Ramos (cell line): Measurements from ENCODE around the gene GTPBP6.

Source experiments
- in situ Hi-C: fragments of 300-500 bp; cut with MboI; formaldehyde crosslinking; loops from one replicate; pipeline ENCODE4 v1.14.3; 2022; ENCODE audit warnings: low sequenced_read_pairs; ENCODE audit not compliant: unreplicated experiment

Gene GTPBP6, protein sequence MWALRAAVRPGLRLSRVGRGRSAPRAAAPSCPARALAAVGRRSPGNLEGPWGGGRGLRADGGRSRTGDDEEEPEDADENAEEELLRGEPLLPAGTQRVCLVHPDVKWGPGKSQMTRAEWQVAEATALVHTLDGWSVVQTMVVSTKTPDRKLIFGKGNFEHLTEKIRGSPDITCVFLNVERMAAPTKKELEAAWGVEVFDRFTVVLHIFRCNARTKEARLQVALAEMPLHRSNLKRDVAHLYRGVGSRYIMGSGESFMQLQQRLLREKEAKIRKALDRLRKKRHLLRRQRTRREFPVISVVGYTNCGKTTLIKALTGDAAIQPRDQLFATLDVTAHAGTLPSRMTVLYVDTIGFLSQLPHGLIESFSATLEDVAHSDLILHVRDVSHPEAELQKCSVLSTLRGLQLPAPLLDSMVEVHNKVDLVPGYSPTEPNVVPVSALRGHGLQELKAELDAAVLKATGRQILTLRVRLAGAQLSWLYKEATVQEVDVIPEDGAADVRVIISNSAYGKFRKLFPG

DNA sequence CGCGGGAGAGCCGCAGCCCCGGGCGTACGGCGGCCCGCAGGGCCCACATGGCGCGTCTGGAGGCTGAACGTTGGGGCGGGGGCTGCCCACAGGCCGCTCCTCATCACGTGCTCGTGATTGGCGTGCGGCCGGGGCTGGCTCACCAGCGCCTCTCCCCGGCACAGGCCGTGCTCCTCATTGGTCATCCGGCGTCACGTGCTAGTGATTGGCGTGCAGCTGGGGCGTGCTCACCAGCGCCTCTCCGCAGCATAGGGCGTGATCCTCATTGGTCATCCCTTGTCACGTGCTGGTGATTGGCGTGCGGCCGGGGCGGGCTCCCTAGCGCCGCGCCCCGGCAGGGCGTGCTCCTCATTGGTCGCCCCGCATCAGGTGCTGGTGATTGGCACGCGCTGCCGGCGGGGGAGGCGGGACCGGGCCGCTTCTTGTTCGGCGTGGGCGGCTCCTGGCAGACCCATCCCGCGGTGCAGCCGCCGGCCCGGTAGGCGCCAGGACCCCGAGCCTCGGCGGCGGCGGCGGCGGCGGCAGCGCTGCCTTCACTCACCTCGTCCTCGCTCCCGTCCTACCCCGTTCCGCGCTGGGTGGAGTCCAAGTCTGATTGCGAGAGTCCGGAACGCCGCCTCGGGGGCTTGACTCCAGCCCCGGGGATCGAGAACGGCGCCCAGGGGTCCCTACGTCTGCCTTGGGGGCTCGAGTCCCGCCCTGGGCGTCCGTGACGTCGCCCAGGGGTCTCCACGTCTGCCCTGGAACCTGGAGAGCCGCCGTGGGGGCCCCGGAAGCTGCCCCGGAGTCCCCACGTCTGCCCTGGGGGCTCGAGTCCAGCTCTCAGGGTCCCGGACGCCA is at the start of gene GTPBP6:
GTPBP6 (minus strand) TSS at position 58 of the 840 bp plus-strand sequence; CDS start at position 49, 9 bp downstream.
- in situ Hi-C loops = no loop called here

GRCh38 chrX:367866-368265 is 49.3 kb upstream of the GTPBP6 start:
- in situ Hi-C loops = no loop called here

DNA sequence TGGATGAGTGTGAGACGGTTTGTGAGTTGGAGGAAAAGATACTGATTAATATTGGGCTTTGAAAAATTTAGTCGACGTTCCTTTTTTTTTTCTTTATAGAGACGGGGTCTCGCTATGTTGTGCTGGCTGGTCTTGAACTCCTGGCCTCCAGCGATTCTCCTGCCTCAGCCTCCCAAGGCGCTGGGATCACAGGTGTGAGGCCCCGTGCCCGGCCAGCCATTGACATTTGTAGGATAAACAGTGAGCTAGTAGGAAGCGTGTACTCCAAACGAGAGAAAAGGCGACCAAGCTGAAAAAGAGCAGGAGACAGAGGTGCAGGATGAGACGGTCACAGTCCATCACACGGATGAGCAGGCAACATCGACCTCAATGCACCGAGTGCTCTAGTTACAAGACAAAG is 48.8 kb upstream of the GTPBP6 start:
- in situ Hi-C loops = no loop called here

- in situ Hi-C loops = no loop called here
Measured at GRCh38 chrX:363621-364375, 45.2 kb upstream of the GTPBP6 start.

DNA sequence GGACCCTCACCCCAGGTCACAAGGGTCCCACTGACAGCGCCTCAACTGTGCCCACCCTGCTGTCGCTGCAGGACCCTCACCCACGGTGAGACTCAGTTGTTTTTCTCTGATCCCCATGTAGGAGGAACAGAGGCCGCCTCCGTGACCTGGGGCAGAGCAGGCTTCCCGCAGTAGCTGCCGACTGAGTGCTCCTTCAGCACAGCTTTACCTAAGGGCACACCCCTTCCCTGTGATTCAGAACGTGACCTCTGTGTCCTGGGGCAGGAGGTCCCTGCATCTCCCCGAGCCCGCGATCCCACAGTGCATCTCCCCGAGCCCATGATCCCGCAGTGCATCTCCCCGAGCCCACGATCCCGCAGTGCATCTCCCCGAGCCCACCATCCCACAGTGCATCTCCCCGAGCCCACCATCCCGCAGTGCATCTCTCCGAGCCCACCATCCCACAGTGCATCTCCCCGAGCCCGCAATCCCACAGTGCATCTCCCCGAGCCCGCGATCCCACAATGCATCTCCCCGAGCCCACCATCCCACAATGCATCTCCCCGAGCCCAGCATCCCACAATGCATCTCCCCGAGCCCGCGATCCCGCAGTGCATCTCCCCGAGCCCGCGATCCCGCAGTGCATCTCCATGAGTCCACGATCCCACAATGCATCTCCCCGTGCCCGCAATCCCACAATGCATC is 44.5 kb upstream of the GTPBP6 start:
- in situ Hi-C loops = no loop called here

DNA sequence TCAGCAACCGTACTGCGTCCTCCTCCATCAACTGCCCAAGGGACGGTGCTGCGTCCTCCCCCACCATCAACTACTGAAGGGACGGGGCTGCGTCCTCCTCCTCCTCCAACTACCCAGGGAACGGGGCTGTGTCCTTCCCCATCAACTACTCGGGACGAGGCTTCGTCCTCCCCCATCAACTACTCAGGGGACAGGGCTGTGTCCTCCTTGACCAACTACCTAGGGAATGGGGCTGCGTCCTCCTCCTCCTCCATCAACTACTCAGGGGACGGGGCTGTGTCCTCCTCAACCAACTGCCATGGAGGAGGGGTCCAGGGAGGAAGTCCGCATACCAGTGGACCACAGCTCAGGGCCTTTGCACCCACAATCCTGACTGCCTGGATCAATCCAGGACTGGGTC is 43.8 kb upstream of the GTPBP6 start:
- in situ Hi-C loops = no loop called here

- in situ Hi-C loops = no loop called here
Measured at GRCh38 chrX:361231-362145, 42.9 kb upstream of the GTPBP6 start.

GRCh38 chrX:360496-361150 is 42.0 kb upstream of the GTPBP6 start:
- in situ Hi-C loops = no loop called here

DNA sequence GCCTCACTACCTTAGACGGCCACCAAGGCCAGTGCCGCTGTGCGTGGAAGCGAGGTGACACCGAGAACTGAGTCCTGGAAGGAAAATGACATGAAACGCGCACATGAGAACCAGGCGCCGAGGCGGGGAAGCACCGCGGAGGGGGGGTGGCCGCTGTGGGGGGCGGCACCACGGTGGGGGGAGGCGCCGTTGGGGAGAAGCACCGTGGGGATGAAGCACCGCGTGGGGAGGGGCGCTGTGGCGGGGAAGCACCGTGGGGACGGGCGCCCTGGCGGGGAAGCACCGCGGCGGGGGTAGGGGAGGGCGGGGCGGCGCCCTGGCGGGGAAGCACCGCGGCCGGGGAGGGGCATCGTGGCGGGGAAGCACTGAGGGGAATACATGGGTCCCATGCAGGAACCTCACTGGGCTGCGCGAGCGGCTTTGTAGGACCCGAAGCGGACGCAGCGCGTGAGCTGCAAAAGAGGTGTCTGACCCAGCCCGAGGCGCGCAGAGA is 40.1 kb upstream of the GTPBP6 start:
- in situ Hi-C loops = no loop called here

DNA sequence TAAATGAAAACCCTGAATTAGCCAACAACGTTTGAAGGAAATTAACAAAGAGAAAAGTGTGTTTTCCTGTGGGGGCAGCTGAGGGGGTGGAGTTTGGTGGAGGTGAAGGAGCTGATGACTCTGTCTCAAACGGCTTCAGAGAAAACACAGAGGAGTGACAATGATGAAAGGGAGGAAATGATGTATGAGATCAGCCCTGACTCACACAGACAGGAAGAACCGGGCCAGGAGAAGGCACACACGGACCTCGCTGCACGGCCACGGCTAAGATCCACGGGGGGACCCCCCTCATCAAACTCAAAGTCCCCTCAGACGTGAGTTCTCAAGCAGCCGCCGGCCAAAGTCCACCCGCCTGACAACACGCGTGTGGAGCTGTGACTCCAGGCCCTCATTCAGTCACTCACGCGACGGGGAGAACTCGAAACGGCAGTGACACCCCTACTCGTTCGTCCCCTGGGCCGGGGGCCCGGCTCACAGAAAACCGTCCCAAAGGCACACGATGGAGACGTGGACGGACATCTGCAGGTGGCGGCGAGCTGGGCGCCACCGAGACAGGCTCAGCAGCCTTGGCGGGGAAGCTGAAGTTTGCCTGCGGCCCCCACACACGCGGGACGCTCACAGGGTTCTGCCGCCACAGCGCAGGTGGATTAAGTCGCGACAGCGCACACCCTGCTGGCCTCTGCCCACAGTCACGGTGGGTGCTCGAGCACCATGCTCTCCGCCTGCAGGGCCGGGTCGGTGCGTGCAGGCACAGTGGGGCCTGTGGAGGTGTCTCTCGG is 39.3 kb upstream of the GTPBP6 start:
- in situ Hi-C loops = no loop called here

GRCh38 chrX:357035-357692 is 38.6 kb upstream of the GTPBP6 start:
- in situ Hi-C loops = no loop called here

- in situ Hi-C loops = no loop called here
Measured at GRCh38 chrX:356385-357034, 37.9 kb upstream of the GTPBP6 start.

DNA sequence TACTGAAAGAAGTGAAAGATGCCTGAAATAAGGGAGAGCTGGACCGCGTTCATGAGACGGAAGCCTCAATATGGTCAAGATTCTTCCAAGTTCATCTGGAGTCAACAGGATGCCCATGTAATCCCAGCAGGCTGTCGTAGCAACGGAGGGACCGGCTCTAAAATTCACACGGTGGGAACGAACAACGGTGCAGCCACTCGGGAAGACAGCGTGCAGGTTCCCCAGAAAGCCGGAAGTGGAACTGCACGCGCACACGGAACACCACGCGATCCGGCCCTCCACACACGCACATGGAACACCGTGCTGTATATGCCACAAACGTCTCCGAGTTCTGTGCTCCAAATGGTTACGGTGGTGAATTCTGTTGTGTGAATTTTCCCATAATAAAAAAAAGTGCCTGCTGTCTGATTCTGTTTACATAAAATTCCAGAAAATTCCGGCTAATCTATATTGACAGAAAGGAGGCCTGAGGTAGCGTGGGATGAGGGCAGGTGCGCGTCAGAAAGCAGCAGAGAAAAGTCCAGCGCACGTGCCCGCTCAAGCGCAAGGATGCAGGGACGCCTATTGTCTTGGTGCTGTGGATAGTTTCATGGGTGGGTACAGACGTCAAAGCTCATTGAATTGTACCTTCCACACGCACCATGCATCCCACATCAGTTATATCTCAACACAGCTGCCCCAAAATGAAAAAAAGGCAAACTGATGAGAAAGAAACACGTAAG is 36.9 kb upstream of the GTPBP6 start:
- in situ Hi-C loops = no loop called here

DNA sequence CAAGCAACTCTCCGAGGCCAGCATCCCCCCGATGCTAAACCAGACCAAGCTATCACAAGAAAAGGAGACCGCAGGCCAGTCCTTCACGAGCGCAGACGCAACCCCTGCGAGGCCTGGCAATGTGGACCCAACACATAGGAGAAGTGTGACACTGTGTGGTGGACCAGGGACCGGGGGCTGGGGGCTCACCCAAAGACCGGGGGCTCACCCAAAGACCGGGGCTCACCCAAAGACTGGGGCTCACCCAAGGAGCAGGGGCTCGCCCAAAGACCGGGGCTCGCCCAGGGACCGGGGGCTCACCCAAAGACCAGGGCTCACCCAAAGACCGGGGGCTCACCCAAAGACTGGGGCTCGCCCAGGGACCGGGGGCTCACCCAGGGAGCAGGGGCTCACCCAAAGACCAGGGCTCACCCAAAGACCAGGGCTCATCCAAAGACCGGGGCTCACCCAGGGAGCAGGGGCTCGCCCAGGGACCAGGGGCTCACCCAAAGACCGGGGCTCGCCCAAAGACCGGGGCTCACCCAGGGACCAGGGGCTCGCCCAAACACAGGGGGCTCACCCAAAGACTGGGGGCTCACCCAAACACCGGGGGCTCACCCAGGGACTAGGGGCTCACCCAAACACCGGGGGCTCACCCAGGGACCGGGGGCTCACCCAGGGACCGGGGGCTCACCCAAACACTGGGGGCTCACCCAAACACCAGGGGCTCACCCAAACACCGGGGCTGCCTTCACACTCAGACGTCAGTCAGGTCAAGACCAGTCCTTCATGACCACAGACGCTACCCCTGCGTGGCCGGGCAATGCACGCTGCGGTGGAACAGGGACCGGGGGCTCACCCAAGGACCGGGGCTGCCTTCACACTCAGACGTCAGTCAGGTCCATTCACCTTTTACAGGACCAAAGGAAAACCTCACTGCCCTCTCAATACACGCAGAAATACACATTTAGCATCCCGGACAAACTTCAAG is 35.3 kb upstream of the GTPBP6 start:
- in situ Hi-C loops = no loop called here
